Stimulated activated CD4-positive, alpha-beta T cell treated with anti-CD3 and anti-CD28 coated beads, Interleukin-2, amount 100 ng/mL, for 24 hours (primary cell): ENCODE data around the gene ARHGAP8.
"Not testable (repeated sequence)": the region's sequence is repeated elsewhere in the genome, so short reads cannot be mapped to it uniquely, and the experiment has no call there.

Experiments
- DNase-seq, 2 donors: peaks; one replicate each; pipeline ENCODE4 v3.0.0-alpha.2; 2020

ARHGAP8 gene

DNA sequence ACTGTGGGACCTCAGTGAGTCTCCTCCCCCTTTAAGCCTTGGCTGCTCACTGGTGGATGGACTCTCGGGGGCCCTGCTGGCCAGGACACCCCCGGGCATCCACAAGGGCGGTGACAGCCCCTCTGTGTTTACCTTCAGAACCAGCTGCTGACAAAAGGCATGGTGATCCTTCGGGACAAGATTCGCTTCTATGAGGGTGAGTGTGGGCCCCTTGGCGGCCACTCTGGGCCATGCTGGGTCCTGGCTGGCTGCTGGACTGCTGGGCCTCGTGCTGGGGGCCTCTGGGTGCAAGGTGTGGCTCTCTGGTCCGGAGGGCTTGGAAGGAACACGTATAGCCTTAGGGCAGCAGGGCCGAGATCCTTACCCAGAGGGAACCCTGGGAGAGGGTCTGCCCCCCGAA lies 25.9 kb upstream of the ARHGAP8 start:
- no peak for DNase-seq

DNA sequence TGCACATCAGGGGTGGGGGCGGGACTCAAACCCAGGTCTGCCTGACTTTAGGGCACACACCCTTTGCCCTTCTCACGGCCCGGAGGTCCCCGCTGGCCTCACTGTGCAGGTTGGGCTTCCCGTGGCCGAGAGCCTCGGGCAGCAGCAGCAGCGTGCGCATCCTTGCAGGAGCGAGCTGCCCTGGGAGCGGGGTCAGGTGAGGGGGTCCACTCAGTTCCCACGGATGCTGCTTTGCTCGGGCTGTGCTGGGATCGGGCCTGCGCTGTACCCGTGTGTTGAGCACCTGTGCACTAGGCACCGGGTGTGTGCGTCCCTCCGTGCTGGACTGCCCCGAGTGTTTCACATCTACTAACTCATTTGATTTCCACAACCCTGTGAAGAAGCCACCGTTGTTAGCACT lies 25.2 kb upstream of the ARHGAP8 start:
- no peak for DNase-seq

DNA sequence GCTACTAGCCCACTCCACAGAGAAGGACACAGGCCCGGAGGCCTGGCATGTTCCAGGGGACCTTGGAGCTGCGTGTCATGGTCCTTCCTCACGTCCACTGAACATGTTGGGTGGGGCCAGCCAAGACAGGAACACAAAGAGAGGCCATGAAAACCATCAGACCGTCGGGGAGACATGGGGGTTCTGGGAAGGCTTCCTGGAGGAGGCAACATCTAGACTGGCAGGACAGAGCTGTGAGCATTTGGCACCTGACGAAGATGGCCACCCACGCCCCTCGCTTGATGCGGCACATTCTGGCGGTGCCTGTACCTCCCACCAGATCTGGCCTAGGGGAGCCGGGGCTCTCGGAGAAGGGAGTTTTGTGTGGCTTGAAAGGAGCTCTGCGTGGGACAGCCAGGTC lies 24.7 kb upstream of the ARHGAP8 start:
- DNase-seq, result no peak

DNA sequence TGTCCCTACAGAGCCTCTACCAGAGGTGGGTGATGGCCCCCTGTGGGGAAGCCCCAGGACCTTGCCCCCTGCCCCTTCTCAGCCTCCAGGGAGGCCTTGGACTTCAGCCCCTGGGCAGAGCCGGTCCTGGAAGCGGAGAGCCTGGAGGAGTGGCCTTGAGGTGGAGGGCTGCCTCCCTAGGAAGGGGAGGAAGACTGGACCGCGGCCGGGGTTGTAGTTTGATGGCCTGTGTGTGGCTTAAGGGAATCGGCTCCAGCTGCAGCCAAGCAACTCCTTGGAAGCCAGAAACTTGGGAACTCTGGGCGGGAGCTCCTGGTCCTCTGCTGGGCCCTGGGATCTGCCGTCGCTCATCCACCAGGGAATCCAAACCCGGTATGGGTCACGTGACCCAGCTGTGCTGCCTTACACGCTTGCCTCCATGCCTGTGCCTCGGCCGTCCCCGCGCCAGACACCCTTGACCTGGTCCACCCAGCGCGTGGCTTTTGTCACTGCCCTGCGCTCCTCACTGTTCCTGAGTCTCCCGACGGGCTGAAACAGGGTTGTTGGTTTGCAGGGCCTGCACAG lies 23.5 kb upstream of the ARHGAP8 start:
- DNase-seq, result no peak

DNA sequence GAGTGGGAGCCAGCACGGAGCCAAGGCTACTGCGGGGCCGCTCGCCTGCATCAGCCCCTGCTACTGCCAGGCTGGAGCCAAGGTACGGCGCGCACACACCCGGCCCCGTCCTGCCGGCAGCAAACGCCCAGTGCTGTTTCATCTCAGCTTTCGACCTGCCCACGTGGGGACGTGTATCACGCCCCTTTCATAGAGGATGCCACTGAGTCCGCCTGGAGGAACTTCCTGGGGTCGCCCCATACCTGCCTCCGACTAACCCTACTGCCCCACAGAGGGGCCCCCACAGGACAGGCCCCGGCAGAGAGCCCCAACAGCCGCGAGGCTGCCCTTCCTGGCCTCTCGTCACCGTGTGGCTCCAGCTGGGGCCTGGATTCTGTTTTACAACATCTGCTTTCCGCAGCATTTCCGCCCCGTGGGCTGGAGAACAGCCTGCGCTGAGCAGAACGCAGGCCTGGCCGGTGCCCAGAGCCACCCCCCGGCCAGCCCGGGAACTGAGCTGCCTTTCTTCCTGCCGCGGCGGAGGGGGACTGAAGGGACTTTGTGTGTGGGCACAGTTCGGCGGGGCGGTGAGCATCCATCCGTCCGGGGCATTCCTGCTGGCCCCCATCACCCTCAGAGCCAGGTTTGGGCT lies 22.9 kb upstream of the ARHGAP8 start:
- no peak for DNase-seq

DNA sequence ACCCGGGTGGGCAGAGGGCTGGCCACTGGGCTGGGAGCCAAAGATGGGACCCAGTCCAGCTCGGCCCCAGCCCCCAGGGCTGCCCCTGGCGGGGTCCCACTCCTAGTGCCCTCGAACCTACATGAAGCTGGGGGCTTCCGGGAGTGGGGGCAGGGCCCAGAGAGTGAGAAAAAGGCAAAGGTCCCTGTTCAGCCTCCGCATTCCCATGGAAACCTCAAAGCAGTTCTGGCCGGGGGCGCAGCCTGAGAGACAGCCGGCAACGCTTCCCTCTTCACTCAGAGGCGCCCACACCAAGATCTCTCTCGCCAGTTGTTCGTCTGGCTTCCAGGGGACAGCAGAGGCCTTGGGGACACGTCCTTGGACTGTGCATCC lies 22.4 kb upstream of the ARHGAP8 start:
- DNase-seq, result no peak

DNA sequence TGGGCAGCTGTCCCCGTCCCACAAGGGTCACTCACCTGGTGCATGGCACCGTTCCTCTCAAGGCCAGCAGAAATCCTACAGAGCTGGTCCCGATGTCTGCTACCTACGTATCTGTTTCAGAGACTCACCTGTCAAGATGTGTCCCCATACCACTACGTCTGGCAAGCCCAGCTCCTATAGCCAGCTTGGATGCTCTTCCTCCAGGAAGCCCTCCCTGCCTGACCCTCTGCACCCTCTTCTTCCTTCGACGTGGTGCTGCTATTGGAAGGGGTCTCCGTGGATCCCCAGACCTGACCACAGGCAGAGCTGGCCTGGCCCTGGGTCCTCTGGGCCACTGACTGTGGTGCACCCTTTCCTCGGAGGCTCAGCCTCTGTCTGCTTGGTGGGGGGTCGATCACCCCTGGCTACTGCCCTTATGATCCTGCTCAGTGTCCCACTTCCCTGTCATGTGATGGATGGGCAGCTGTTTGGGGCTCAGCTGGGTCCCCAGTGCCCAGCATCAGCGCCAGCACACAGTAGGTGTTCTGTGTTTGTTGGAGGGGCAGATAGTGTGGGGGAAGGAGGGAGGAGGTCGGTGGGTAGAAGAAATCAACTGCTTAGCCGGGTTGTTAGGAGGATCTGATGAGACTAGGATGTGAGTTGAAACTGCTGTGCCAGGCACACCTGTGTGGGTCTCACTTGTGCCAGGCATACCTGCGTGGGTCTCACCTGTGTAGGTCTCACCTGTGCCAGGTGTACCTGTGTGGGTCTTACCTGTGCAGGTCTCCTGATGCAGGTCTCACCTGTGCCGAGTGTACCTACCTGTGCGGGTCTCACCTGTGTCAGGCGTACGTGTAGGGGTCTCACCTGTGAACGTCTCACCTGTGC lies 21.7 kb upstream of the ARHGAP8 start:
- no peak for DNase-seq

DNA sequence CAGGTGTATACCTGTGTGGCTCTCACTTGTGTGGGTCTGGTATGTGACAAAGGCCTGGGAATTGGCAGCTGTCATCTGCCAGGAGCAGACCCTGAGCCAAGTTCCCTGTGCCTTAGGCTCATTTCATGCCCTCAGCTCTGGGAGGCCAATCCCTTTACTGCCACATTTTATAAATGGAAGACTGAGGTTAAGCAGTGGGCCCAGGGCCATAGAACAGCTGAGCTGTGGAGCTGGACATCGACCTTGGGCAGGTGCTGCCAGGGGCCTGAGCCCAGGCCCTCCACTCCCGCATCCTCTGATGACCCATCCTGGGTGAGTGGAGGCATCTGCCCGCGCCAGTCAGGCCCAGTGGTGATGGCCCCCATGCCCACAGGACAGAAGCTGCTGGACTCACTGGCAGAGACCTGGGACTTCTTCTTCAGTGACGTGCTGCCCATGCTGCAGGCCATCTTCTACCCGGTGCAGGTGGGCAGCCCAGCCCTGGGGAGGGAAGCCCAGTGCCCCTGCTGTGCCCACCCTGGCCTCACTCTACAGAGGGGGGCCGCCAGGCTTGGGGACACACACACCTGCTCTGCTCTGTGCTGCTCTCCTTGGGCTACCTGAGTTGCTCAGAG lies 20.9 kb upstream of the ARHGAP8 start:
- DNase-seq, result no peak

DNA sequence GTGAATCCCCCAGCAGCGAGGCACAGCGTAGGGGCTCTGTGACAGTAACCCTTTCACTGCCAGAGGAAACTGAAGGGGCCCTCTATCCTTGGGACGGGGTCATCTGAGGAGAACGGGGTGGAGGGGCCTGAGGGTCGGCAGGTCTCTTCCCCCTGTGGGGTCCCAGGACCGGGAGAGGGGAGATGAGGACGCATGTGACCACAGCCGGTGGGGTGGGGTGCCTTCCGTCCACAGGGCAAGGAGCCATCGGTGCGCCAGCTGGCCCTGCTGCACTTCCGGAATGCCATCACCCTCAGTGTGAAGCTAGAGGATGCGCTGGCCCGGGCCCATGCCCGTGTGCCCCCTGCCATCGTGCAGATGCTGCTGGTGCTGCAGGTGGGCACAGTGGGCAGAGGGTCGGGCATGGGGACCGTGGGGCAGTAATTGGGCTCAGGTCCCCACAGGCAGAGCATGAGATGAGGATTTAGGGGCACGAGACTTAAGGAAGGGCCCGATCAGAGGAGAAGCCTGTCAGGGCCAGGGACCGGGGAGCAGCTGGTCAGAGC lies 20.3 kb upstream of the ARHGAP8 start:
- DNase-seq, result no peak

DNA sequence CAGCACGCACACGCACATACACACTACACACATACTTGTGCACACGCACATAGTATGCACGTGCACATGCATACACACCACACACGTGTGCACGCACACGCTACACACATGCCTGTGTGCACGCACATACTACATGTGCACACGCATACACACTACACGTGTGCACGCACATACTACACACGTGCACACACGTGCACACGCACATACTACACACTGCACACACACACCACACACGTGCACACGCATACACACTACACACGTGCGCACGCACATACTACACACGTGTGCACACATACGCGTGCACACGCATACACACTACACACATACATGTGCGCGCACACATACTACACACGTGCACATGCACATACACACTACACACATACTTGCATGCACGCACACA lies 19.7 kb upstream of the ARHGAP8 start:
- DNase-seq, result no peak

DNA sequence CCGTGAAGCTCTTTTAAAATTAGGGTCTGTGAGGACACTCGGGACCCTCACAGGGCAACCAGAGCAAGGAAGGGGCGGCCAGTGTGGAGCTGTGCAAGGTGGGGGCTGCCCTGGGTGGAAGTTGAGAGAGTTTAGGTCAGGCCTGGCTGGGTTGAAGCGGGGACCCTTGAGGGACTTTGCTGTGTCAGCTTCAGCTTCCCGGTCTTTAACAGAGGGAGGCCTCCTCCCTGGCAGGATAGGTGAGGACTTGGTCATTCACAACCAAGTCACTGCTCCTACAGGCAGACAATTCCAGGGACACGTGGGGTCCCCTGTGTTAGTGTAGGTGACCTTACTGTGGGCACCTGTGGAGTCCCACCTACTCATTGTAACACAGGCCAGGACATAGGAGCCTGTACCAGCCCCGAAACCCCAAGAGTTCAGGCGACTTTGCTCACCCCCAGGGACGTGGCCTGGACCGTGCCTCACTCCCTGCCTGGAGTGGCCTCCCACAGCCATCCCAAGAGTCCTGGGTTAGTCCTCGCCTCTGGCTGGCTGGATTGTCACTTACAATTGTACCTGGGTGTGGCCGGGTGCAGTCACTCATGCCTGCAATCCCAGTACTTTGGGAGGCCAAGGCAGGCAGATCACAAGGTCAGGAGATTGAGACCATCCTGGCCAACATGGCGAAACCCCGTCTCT lies 18.8 kb upstream of the ARHGAP8 start:
- no peak for DNase-seq

DNA sequence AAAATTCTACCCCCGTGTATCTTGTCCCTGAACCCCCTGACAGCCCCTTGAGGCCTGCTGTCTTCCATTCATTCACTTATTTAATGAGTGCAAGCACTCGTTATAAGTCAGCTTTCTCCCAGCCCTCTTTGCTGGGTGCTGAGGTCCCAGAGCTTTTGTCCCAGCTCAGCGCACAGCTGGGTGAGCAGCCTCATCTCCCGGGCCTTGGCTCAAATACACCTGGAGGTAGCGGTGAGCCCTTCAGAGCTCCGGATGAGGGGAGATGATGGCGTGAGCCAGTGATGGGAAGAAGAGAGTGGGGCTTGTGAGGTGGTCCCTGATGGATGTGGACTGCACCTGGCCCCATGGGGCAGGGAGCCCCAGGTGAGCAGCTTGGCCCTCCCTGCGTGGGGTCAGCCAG lies 18.1 kb upstream of the ARHGAP8 start:
- no peak for DNase-seq

DNA sequence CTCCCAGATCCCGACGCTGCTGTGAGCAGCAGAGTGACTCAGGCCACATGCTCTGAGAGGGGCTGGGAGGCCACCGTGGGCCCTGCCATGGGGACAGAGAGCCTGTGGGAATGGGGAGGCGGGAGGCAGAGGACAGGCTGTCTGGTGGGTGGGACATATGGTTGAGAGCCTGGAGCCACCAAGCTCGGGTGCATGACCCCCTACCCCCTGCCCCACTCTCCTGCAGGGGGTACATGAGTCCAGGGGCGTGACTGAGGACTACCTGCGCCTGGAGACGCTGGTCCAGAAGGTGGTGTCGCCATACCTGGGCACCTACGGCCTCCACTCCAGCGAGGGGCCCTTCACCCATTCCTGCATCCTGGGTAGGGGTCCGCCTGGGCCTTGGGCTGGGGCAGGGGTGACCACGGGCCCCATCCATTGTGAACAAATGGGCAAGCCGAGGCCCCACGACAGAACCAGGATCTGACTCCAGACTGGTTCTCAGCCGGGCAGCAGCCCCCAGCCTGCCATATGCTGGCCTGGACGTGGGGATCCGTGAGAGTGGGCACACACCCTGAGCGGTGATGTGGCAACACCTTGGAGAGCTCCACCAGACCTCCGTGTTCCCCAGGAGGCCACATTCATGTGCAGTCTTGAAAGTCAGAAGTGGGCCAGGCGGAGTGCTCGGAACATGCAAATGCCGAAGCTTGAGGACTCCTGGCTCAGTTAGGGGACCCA lies 17.4 kb upstream of the ARHGAP8 start:
- DNase-seq, result no peak

DNA sequence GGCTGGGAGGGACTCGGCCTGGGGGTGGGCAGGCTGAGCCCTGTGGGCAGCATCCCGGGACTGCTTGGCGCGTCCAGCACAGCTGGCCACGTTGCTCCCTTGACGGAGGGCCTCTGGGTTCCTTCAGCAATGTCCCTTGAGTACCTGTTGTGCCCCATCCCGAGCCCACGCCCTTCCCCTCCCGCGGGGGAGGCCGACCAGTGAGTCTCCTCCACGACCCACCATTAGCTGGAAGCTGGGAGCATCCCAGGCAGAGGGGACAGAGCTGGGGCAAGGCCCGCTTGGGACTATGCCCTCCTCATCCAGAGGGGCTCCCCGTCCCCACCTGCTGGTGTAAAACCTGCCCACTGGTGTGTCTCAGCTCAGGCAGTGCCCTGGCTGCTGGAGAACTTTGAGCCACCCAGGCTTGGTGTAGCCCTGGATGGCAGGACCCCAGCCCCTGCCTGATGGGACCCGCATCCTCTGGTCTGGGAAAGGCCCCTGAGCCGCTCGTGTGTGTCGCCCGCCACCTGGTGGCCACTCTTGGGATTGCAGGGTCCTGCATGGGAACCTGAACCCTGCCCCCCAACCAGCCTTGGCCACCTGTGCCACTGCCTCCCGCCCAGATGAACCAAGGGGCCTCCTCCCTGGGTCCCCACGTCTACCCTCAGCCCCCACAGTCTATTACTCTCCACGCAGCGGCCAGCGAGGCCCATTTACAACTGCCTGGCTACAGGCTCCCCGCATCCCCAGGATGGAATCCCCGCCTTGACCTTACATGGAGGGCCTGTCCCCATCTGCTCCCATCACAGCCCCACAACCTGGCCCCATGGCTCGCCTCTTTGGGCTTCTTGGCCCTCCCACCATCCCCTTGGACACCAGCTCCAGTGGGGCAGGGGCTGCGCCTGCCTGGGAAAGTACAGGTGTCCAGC lies 16.6 kb upstream of the ARHGAP8 start:
- DNase-seq, result peak; percentile 89 to 91

DNA sequence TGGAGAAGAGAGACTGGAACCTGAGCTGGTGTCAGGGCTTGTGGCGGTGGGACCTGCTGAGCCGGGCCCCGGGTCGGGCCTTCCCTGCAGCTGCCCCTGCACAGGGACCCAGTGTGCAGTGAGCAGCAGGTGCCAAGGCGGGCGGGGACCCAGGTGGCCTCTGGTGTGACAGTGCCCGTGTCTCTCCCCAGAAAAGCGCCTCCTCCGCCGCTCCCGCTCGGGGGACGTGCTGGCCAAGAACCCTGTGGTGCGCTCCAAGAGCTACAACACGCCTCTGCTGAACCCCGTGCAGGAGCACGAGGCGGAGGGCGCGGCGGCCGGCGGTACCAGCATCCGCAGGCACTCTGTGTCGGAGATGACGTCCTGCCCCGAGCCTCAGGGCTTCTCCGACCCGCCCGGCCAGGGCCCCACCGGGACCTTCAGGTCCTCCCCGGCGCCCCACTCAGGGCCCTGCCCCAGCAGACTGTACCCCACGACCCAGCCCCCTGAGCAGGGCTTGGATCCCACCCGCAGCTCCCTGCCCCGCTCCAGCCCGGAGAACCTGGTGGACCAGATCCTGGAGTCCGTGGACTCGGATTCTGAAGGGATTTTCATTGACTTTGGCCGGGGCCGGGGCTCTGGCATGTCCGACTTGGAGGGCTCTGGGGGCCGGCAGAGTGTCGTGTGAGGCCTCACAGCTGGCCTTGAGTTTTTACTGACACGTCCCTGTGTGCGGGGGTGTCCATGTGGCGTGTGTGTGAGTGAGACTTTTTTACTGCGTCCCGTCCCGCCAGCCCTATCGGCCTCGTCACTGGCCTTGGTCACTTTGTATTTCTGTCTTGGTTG lies 15.6 kb upstream of the ARHGAP8 start:
- DNase-seq, result no peak

DNA sequence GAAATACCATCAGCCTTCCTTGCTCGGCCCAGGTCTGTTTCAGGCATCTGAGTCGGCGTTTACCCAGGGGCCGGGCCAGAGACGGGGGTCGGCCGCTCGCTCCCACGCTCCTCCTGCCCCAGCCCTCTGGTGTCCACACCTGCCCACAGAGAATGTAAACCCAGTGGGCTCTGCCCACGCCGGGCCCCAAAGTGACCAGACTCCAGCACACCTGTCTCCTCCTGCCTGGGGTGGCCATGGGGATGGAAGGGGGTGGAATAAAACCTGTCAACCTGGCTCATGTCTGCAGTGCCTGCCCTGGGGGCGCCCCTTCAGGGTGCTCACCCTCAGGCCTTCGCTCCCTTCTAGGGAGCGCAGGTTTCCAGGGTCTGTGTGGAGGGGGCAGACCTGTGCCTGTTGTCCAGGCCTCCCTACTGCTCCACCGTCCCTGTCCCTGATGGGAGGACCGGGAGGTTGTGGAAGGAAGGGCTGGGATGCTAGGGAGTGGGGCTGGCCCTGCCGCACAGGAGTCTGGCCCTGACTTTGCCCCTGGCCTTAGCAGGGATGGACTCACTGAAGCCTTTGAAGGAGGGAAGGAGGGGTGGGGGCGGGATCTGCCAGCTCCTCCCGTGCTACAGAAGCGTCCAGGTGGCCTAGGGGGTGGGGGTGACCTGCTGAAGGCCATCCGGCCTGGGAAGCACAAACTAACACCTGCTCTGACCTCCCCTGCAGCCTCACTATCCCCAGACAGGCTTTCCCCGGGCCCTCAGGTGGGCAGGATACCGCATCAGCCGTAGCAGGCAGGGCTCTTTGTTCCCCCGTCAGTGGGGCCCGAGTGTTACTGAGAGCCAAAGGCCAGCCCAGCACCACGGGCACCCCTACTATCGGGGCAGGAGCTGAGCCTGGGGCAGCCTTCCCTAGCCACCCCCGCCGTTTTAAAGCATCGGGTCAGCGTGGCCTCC lies 14.7 kb upstream of the ARHGAP8 start:
- no peak for DNase-seq

DNA sequence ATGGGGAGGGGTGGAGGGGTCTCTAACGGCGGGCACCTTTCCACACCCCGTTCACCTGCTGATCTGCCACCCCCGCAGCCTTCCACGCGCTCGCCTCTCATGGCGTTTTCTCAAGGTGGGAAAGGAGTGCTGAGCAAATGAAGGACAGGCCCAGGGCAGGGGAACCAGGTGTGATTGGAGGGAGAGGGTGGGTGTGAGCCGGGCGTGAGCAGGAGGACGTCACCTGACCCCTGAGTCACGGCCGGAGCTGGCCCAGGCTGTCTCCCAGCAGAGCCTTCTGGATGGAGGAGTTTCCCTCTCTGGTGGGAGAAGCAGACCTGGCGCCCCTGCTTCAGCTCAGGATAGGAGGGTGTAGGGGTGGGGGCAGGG lies 14.0 kb upstream of the ARHGAP8 start:
- DNase-seq, result no peak

DNA sequence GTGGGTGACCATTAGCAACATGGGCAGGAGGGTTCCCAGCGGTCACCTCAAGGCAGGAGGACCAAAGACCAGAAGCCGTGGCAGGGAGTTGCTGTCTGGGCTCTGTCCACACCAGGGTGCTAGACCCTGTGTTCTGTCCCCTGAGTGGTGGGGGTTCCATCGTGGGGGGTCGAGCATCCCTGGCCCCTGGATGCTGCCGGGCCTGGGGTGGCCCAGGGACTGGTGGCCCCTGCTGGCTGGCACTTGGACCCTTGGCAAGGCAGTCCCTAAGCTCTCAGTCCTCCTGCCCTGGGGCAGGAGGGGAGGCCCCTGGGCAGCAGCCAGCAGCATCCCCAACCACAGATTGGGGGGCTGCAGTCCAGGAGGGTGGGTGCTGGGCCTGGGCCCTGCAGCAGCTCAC lies 13.4 kb upstream of the ARHGAP8 start:
- DNase-seq, result no peak

DNA sequence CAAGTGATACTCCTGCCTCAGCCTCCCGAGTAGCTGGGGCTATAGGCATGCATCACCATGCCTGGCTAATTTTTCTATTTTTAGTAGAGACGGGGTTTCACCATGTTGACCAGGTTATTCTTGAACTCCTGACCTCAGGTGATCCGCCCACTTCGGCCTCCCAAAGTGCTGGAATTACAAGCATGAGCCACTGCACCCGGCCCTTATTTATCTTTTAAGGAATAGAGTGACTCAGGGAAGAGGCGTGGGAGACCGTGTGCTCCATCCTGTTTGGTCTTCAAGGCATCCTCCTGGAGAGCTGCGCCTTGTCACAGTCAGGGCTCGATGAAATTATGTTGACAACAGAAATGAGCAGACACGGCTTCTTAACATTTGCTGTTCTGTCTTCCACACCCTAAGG lies 12.7 kb upstream of the ARHGAP8 start:
- DNase-seq, result not testable (repeated sequence)
